Measurements from ENCODE around the gene GPATCH8.

GPATCH8 gene

DNA sequence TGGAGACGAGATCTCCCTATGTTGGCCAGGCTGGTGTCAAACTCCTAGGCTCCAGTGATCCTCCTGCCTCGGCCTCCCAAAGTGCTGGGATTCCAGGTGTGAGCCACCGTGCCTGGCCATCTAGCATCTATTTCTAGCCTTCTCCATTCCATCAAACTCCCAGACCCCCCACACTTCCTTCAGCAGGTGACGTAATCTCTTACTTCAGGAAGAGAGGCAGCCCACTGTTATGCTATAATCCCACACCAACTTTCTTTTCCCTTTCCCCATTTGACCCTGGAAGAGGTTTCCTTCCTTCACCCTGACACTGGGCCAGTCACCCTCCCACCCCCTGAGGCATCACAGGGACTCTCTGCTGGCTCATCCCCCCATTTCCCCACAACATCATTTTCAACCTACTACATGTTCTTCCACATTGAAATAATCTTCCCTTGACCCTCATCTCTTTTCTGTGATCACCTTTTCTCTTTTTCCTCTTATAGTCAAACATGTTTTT, 121.3 kb downstream of the GPATCH8 start (continued):
- TF ChIP-seq ZNF670 (tag by site-specific recombination; IDR thresholded peaks at IDR 0.05; ENCODE audit: low read depth): no peak
- TF ChIP-seq ZFHX2 (tag by site-specific recombination; conservative IDR thresholded peaks at IDR 0.05): peak; percentile 39; the same call in 1 of the 2 replicates
- TF ChIP-seq ZSCAN5A (tag by site-specific recombination; IDR thresholded peaks at IDR 0.05): no peak
- TF ChIP-seq ZBTB17 (tag by site-specific recombination; IDR thresholded peaks at IDR 0.05): no peak
- no peak for TF ChIP-seq ZBTB21 (tag by site-specific recombination; IDR thresholded peaks at IDR 0.05)
- no peak for TF ChIP-seq ZNF211 (tag by site-specific recombination; IDR thresholded peaks at IDR 0.05; ENCODE audit: low read depth)
- TF ChIP-seq ZNF10 (tag by site-specific recombination; IDR thresholded peaks at IDR 0.05): peak; percentile 70; the same call in 1 of the 2 replicates
- TF ChIP-seq ZNF354C (tag by site-specific recombination; IDR thresholded peaks at IDR 0.05; ENCODE audit: borderline replicate concordance, low read depth): no peak
- TF ChIP-seq REST (tag by site-specific recombination; IDR thresholded peaks at IDR 0.05): no peak
- TF ChIP-seq ZNF518A (tag by site-specific recombination; conservative IDR thresholded peaks at IDR 0.05; ENCODE audit: low read depth): no peak
- TF ChIP-seq ZNF114 (tag by site-specific recombination; IDR thresholded peaks at IDR 0.05): no peak
- no peak for TF ChIP-seq BCL11A (tag by site-specific recombination; IDR thresholded peaks at IDR 0.05; ENCODE audit: low read depth)
- TF ChIP-seq, protein P1, sequence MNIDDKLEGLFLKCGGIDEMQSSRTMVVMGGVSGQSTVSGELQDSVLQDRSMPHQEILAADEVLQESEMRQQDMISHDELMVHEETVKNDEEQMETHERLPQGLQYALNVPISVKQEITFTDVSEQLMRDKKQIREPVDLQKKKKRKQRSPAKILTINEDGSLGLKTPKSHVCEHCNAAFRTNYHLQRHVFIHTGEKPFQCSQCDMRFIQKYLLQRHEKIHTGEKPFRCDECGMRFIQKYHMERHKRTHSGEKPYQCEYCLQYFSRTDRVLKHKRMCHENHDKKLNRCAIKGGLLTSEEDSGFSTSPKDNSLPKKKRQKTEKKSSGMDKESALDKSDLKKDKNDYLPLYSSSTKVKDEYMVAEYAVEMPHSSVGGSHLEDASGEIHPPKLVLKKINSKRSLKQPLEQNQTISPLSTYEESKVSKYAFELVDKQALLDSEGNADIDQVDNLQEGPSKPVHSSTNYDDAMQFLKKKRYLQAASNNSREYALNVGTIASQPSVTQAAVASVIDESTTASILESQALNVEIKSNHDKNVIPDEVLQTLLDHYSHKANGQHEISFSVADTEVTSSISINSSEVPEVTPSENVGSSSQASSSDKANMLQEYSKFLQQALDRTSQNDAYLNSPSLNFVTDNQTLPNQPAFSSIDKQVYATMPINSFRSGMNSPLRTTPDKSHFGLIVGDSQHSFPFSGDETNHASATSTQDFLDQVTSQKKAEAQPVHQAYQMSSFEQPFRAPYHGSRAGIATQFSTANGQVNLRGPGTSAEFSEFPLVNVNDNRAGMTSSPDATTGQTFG (tag by site-specific recombination; IDR thresholded peaks at IDR 0.05; ENCODE audit: borderline replicate concordance): no peak
- TF ChIP-seq MYNN (tag by site-specific recombination; IDR thresholded peaks at IDR 0.05; ENCODE audit: borderline replicate concordance): no peak
- TF ChIP-seq YY2 (tag by site-specific recombination; IDR thresholded peaks at IDR 0.05): no peak
- TF ChIP-seq PRDM1 (tag by site-specific recombination; IDR thresholded peaks at IDR 0.05): peak; percentile 79
- TF ChIP-seq ZNF366 (tag by site-specific recombination; conservative IDR thresholded peaks at IDR 0.05): 0 out of 2 replicates have a peak, but pooled peaks have one; percentile 27
